Femur (tissue), 1 donor: ENCODE data around the gene C21orf58.

Source experiments
- DNase-seq: peaks from one replicate; pipeline ENCODE4 v3.0.0-alpha.2; 2017

Gene C21orf58

DNA sequence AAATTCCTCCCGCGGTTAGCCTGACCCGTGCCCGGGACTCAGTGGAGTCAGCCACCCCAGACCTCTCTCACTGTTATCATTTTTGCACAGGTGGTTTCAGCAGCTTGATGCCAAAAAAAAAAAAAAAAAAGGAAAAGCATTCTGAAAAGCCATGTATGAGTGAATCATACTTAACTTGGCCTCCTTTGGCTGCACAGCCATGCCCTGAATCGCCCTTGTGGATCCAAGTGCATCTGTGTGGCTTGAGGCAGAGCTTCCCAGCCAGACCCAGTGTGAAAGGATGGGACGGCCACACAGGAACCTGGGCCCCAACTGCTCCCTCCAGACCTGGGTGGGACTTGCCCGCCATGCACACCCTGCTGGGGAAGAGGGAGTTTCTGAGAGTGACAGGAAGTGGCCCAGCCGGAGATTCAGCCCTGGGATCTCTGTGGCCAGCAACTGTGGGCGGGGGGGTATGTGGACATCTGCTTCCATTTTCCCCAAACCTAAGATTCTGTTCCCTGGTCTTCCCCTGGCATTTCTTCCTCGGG, 29.0 kb downstream of the C21orf58 start:
- DNase-seq, result peak; percentile 48

DNA sequence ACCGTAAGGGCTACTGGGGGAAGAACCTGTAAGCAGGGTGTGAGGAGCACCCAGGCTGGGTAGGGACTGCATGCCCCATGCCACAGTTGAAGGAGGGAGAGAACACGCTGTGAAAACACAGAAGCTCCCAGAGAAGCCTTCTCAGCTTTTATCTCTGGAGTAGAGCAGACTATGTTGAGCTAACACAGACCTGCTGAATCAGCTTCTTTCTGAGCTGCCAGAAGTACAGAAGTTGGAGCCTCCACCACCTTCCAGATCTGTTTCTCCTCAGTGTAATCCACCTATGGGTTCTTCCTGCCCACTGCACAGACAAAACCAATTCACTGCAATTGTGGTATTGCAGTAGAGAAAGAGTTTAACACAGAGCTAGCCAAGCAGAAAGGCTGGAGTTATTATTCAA, 32.1 kb downstream of the C21orf58 start:
- DNase-seq, result no peak

DNA sequence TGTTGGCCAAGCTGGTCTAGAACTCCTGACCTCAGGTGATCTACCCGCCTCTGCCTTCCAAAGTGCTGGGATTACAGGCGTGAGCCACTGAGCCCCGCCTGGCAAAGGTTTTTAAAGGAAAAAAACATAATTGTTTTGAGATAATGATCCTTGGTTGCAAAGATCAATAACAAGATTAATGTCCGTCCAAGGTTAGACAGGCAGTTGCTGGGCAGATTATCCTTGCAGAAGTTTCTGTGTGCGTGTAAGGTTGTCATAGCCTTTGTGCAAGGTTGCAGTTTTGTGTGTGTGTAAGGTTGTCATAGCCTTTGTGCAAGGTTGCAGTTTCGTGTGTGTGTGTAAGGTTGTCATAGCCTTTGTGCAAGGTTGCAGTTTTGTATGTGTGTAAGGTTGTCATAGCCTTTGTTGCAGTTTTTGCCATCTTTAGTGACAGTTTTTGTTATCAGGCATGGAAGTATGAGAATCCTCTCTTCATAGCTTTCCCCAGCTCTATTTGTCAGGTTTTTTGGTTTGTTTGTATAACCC, 34.0 kb downstream of the C21orf58 start:
- no peak for DNase-seq

DNA sequence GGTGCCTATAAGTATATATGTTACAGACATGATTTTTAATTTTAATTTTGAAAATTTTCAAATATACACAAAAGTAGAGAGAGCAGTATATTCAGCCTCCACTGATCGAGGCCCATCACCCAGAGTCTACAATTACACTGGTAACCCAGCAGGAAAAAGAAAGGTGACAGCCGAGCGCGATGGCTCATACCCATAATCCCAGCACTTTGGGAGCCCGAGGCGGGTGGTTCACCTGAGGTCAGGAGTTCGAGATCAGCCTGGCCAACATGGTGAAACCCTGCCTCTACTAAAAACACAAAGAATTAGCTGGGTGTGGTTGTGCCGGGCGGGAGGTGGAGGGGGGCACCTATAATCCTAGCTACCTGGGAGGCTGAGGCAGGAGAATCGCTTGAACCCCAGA, 36.1 kb downstream of the C21orf58 start:
- no peak for DNase-seq

DNA sequence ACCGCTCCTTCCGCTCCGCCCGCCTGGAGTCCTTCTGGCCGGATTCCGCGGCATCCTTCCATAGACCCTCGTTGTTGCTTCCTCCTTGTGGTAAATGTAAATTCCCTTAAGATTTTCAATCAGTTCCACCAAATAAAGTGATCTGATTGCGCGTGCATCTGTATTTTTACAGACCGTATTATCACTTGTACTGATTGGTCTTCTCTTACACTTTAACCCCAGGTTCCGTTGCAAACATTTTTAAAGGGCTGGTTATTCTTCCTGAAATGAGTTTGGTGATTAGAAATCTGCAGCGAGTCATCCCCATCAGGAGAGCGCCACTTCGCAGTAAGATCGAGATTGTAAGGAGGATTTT, 37.0 kb downstream of the C21orf58 start:
- DNase-seq, result no peak

DNA sequence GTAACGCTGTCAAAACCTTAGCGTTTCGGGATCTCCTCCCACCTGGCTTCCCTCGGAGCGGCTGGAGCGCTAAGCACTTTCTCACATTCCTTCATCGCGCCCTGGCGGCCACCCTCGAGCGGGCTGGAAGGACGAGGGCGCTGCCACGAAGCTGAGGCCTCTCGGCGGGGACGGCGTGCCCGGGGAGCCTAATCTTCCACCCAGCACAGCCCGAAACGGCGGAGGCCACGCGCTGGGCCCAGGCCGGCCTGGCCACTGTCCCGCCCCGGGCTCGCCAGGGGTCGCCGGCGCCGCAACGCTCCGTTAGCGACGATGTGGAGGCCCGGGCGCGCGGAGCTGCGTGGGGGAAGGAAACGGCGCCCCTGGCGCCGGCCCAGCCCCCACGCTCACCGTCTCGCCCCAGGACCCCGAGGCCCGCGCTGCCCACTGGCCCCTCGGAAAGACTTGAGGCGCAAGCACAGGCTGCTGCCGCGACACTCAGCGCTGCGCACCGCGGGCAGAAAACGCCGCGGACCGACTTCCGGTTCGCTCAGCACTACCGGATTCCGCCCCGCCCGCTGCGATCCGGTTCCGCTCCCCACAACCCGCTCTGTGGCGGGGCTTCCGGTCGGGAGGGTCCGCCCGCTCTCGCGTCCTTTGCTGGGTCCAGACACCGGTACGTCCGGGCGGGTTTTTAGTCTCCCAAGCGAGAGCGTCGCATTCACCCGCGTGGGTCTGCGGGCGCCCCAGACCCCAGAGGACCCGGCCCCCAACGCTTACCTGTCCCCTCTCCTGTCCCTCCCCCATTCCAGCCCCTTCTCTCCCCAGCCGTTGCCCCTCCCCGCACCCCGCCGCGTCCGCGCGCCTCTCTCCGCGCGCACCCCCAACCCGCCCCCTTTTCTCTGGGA, 37.7 kb downstream of the C21orf58 start, which contains the start of gene YBEY:
TSS of gene YBEY (plus strand) at position 582 of the 887 bp plus-strand sequence. CDS start 572 bp downstream, outside the sequence.
- peak; percentile 94 for DNase-seq

DNA sequence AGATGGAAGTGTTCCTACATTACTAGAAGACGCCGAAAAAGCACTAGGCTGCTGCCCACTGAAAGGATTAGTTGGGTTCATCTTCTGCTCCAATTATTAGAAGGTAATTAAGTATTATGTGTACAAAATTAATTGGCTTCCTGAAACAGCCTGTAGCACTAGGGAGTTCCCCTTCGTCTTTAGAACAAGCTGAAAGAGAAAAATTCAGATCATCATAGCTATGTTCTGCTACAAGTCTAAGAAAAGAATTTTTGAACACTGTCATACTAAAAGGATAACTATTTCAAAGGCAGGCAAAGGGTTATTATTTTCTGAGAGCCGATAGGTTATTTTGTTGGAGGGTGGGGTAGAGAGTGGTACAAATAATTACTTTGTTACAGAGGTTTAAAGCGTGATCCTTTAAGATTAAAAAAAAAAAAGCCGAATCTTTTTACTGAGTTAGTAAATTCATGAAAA, 38.4 kb downstream of the C21orf58 start, which contains the start of gene MCM3AP:
TSS of gene MCM3AP (minus strand) at position 406 of the 456 bp plus-strand sequence. CDS start at position 81, 325 bp downstream.
- DNase-seq, result no peak

DNA sequence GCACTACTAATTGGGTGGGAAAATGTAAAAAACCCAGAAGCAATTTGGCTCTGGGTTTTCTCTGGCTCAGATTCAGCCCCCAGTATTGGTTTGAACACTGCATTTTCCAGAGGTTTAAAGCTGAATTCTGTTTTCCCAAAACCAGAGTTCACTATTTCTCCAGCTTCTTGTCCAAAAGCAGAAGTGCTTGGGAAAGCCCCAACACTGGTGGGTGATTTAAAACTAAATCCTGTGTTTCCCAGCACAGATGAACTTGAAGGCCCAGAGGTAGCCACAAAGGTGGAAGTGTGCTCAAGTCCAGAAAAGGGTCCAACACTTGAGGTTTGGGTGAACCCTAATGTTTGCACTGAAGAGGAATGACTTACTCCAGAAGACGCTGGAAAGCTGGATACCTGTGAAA, 38.9 kb downstream of the C21orf58 start:
- no peak for DNase-seq

DNA sequence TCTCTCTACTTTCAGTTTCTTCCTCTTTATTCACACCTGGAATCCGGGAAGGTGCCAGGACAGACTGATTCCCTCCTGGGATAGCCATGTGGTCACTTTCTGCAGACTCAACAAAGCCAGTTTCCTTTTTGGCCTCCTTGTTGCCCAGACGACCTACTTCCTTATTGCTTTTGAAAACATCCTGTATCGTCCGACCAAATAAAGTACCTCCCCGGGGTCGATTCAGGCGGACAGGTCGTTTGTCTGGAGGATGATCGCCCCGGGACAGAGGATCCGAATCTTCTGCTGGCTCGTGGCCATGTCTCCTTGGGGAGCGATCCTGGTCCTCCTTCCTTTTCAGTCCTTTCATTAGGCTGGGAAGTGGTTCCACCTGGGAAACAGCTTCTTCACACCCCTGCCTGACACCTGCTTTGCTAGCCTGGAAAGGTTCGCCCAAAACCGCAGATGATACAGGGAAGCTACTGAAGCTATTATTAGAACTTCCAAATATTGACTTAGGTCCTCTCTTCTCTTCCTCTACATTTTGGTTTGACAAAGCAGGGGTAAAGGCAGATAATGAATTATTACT, 39.5 kb downstream of the C21orf58 start:
- DNase-seq, result no peak

DNA sequence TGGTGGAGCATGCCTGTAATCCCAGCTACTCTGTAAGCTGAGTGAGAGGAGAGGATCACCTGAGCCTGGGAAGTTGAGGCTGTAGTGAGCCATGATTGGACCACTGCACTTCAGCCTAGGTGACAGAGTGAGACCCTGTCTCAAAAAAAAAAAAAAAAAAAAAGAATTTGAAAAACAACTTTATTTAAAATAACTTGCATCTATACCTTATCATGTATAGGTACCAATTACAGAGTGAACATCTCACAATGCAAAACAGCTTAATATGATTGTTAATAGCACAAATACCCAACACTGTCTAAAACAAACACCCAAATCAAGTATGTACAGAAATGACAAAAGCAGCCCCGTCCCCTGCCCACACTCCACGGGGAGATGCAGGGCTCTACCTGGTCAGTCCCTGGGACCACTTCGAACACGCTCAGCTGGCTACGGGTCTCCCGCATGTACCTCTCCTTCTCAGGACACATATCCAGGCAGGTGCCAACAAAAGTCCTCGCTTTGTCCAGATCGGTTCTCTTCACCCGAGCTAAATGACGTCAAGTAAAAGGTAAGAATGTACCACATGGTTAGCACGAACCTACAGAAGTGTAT, 48.8 kb downstream of the C21orf58 start:
- no peak for DNase-seq

DNA sequence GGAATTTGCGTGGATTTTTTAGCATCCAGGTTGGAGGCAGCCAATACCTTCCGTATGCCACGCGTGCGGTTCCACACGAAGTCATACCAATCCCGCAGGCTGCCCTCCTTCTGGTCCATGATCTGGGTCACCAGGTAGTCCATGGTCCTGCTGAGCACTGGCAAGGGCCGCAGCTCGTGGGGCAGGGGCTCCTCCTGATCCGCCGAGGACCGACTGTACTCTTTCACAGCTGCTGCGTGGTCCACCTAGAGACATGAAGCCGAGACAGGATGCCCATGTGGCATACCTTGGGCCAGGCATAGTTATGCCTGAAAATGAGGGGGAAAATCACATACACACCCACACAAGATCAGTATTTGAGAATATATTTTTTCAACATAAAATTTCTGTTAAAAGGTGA, 50.3 kb downstream of the C21orf58 start:
- DNase-seq, result no peak

DNA sequence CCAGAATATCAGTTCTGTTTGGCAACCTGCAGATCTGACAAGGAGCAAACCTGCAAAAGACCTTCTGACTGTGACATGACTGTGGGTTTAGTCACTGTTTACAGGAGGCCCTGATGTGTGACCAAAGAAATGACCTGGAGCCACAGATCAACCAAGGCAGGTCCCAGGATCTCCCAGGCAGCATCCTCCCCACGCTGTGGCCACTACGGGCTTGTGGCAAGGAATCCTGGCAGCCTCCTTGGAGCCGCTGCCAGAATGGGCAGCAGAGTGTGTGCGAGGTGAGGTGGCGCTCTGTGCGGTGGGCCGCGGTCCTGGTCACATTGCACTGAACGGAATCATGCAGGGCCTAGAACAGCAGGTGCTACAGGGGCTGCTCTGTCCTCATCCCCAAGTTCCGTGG, 54.2 kb downstream of the C21orf58 start:
- no peak for DNase-seq

DNA sequence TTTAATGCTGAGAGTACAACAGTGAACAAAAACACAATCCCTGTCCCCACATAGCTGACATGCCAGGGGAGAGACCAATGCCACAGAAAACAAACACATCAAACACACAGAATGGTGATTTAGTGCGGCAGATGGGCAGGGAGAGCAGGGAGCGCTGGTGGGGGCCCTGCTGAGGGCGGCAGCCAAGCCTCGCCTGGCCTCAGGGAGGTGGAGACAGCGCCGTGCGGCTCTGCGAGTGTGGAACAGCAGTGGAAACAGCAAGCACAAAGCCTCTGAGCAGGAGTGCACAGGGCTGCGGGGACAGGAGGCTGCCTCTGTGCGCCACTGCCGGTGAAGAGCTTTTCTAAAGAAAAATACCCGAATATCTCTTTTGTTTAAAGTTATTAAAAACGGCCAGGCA, 55.3 kb downstream of the C21orf58 start:
- no peak for DNase-seq

DNA sequence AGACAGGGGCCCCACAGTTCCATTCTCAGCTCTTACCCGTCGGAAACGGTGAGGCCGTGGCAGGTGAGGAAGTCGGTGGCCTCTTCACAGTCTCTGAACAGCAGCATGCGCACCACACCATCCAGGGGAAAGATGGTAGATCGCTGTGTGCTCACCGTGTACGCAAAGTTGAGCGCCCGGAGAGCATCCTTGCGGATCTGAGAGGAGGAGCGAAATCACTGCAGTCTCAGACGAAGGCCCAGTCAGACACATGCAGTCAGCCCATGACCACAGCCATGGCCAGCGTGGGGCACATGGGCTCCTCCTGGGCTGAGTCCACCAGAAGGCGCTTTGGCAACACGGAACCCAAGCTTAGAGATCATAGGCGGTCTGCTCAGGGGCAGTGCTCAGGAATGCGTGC, 56.7 kb downstream of the C21orf58 start:
- no peak for DNase-seq

DNA sequence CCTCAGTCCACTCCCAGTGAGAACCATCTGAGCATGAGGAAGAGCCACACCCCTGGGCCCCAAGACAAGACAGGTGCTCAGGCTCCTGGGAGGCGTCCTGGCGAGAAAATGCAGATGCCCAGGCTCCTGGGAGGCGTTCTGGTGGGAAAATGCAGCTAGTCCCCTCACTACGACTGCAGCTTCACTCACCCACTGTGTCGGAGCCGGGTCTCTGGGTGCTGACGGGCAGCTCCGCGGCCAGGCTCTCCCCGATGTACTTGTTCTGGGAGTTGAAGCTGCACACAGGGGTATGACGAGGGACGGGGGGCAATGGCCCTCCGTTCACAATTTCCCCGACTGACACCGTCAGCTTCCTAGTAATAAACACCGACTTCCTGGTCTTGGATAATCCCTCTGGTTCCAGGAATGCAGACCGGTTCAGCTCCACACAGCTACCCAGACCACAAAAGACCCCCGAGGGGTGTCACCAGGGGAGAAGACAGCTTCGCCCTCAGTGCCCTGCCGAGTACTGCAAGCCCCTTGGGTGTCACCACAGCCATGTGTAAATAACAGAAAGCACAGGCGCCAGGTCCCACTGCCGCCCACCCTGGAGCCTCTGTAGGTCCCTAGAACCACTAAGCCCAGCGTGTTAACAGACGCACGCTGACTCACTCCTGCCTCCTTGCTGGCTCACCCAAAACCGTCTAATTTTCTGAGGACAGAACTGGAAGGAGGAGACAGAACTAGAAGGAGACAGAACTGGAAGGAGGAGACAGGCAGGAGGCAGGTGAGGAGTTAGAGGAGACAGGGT, 57.7 kb downstream of the C21orf58 start:
- no peak for DNase-seq

DNA sequence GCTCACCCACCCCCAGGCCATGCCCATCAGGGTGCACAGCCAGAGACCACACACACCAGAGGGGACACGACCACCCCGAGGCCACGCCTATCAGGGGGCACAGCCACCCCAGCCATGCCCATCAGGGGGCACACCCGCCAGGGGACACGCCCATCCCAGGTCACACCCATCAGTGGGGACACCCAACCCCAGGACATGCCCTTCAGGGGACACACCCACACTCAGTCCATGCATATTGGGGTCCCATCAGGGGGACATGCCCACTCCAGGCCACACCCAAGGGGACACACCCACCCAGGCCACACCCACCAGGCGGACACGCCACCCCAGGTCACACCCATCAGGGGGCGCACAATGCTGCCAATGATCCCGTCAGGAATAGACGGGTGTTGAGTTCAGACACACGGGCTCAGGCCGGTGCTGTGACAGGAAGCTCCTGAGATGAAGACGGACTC, 59.0 kb downstream of the C21orf58 start:
- DNase-seq, result no peak

DNA sequence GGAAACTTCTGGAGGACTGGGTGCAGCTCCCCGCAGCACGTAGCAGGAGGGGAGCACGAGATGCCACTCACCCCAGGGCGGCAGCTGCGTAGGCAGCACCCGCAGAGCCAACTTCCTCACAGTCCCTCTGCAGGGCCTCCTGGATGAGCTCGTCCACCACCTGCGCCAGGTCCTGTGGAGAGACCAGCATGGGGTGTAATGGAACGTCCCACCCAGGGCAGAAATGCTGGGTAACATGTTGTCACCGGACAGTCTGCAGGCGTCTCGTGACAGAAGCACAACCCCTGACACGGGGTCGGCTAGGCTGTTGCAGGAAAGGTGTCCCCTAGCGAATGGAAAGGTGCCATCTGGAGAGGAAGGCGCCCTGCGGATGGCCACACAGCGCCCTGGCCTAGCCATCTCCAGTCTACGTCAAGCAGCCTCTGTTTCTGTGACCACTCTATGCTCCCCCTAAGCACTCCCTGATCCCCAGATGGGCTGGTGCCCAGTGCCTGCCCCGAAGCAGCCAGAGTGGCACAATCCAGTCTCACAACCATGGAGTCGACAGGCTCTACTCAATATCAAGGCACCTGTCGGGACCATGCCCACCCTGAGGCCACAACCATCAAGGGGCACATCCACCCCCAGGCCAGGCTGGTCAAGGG, 59.5 kb downstream of the C21orf58 start:
- DNase-seq, result no peak

DNA sequence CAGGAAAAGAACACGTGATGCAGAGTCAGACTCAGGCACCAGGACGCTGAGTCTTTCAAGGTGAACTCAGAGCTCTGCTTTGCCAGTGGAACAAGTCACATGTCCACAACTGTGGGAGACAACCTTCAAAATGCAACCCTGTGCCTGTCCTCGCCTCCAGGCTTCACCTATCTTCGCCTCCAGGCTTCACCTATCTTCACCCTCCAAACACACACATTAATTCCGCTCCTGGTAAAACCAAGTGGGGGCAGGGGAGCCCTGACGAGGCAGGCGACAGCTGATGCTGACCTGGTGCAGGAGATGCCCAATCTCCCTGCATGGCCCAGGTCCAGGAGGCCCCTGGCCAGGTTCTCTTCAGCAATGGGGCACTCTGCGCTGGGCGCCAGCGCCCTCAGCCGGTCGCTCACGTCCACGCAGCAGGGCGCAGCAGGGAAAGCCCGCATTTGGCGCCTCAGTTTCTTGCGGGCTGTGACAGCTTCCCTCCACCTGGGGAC, 67.1 kb downstream of the C21orf58 start:
- no peak for DNase-seq

DNA sequence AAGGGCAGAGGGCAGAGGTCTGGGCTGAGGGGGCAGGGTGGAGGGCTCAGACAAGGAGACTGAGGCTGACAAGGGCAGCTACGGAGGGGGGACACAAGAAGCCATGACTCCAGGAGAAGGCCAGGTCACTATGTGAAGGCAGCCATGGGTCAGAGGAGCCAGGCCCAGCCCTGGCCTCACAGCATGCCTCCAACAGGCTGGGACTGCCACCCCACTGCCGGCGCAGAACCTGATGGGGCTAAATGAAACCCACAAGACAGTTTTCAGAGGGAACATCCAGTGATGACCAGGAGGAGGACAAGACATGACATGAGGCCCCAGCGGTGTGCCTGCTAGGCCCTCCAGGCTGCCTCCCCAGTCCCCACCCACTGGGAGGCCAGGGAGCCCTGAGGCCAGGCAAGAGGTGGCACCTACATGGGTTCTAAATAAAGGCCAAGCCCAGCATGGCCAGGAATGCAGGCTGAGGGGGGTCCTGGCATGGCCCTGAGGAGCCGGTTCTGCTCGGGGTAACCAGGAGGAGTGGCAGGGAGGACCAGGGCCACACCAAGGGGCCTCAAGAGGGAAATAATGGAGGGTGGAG, 67.8 kb downstream of the C21orf58 start:
- no peak for DNase-seq

DNA sequence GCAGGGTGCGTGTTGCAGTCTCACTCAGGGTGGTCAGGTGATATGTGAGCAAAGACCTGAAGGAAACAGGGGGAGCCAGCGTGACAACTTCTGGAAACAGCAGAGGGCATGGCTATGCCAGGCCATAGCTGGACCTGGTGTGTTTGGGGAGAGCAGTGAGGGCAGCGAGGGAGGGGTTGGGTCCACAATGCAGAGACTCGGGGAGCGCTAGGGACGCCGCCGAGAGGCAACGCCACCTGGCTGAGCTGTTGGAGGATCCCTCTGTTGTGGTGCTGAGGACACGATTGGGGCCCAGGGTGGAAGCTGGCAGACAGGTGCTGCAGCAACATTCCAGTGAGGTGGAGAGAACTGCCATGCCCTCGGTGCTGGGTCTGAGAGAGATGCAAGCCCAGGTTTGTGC, 68.5 kb downstream of the C21orf58 start:
- no peak for DNase-seq
